Measurements from ENCODE around the gene RAF1.
"Not testable (repeated sequence)": the region's sequence is repeated elsewhere in the genome, so short reads cannot be mapped to it uniquely, and the experiment has no call there.

Gene RAF1

GRCh38 chr3:12557473-12558100, 106.3 kb downstream of the RAF1 start:
- no peak for DNase-seq (ENCODE audit: low read depth)

- peak; percentile 82 for DNase-seq (ENCODE audit: low read depth)
Observed at GRCh38 chr3:12556690-12557472, 107.0 kb downstream of the RAF1 start, which contains the start of gene MKRN2. Gene MKRN2 (plus strand): TSS chr3:12557087. CDS start chr3:12557151, 64 bp downstream.

GRCh38 chr3:12556314-12556689, 107.6 kb downstream of the RAF1 start:
- no peak for DNase-seq (ENCODE audit: low read depth)

GRCh38 chr3:12553921-12554391, 110.0 kb downstream of the RAF1 start:
- DNase-seq (ENCODE audit: low read depth), result no peak

GRCh38 chr3:12549971-12550760, 113.8 kb downstream of the RAF1 start:
- DNase-seq (ENCODE audit: low read depth), result no peak

GRCh38 chr3:12545473-12545791, 118.5 kb downstream of the RAF1 start, which contains the start of gene MKRN2OS:
Gene MKRN2OS (minus strand): TSS chr3:12545499. CDS start chr3:12545464, 35 bp downstream.
- DNase-seq (ENCODE audit: low read depth), result no peak

GRCh38 chr3:12544652-12545472, 119.1 kb downstream of the RAF1 start:
- no peak for DNase-seq (ENCODE audit: low read depth)

- not testable (repeated sequence) for DNase-seq (ENCODE audit: low read depth)
Observed at GRCh38 chr3:12543497-12543896, 120.4 kb downstream of the RAF1 start.

- DNase-seq (ENCODE audit: low read depth), result no peak
Observed at GRCh38 chr3:12541625-12542024, 122.3 kb downstream of the RAF1 start.

GRCh38 chr3:12536423-12536822, 127.5 kb downstream of the RAF1 start:
- DNase-seq (ENCODE audit: low read depth), result no peak

Measured in activated T-cell treated with anti-CD3 and anti-CD28 coated beads for 24 hours (primary cell).